Brain pericyte (primary cell): ENCODE results near the gene APC2.
"Not testable (repeated sequence)": the region's sequence is repeated elsewhere in the genome, so short reads cannot be mapped to it uniquely, and the experiment has no call there.

Experiments
- DNase-seq: peaks from one replicate; pipeline ENCODE4 v3.0.0-alpha.2; 2012; ENCODE audit warnings: low read depth, low spot score

APC2 gene

DNA sequence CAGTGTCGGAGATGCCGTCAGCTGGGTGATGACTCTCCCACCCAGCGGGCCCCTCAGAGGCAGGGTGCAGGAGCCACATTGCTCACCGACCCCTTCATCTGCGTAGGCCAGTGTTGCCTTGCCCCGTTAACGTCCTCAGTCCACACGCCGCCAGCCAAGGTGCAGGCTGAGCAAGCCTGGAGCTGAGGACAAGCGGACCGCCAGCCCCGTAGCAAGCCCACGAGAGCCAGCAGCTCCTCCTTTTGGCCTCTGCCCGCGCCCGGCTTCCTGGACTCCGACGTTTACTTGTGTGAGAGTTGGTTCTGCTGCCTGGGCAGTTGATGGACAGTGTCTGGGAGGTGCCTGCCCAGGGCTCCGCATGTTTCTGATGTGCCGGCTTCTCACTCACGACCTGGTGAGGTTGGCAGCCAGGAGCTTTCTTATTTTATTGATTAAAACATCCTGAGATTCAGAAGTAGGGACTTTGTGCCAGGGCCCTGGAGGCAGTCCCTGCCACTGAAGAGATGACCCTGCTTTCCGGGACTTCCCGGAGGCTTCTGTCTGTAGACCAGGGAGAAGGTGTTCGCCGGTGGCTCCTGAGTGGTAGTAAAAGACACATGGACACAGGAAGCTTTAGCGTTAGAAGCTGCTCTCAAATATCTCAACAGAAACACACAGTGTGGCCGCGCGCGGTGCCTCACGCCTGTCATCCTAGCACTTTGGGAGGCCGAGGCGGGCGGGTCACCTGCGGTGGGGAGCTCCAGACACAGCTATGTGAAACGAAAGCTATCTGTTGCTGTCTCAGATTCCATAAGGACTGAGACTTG lies 36.7 kb upstream of the APC2 start:
- DNase-seq = no peak

DNA sequence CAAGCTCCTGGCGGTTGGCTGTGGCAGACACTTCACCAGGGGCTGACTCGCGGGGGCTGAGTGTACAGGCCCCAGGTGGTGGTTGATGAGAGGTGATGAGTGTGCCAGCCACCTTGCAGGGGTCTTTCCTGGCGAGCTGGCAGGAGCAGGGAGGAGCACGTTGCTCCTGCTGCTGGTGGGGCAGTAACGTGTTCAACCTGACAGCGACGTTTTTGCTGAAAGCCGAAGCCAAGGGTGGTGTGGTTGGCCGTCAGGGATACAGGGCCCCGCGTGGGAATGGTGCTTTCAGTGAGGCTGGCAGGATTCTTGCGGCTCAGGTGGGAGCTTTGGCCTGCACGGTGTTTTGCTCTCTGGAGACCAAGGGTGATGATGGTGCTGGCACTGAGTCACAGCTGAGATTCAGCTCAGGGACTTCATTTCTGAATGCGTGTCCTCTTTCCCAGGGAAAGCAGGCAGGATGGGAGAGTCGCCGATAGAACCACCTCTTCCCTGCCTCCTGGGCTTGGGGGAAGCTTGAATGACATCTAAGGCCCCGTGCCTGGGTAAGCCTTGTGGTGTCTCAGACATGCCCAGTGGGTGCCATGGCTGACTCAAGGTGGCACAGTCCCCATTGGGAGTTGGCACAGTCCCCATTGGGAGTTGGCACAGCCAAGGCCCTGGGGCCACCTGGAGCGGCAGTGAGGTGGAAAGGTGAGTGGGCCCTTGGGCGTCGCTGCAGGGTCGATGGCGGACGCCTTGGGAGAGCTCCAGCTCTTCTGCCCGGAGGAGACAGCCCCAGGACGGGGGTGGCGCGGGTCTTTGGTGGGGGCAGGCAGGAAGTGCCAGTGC lies 33.7 kb upstream of the APC2 start:
- DNase-seq = no peak

DNA sequence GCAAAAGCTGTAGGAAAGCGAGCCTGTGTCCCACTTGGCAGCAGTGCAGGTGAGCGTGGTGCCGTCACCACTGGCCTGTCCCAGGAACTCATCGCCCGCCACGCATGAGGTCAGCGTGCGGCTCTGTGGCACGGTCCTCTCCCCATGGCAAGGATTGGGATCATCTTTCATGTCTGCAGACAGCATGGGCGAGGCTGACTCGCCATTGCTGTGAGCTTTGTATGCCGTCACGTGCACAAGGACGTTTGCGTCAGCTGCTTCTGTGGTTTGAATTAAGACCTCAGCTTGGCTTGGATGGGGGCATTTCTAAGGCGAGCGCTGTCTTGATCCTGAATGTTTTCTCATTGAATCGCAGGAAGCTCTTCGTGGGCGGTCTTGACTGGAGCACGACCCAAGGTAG lies 32.8 kb upstream of the APC2 start:
- DNase-seq = no peak

- DNase-seq = no peak
These were observed 32.0 kb upstream of the APC2 start for GRCh38 chr19:1417681-1418495.

- no peak for DNase-seq
These were observed 31.5 kb upstream of the APC2 start for GRCh38 chr19:1418496-1418775.

- no peak for DNase-seq
These were observed 30.8 kb upstream of the APC2 start for GRCh38 chr19:1418951-1419738.

DNA sequence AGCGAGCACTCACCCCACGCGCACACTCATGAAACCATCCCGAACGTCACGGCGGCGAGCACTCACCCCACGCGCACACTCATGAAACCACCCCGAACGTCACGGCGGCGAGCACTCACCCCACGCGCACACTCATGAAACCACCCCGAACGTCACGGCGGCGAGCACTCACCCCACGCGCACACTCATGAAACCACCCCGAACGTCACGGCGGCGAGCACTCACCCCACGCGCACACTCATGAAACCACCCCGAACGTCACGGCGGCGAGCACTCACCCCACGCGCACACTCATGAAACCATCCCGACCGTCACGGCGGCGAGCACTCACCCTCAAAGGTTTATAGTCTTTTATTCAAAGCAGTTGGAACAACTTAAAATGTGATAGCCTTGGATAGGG lies 29.8 kb upstream of the APC2 start:
- DNase-seq = not testable (repeated sequence)

- no peak for DNase-seq
These were observed 29.3 kb upstream of the APC2 start for GRCh38 chr19:1420590-1420989.

GRCh38 chr19:1421218-1421957 lies 28.5 kb upstream of the APC2 start:
- DNase-seq = no peak

DNA sequence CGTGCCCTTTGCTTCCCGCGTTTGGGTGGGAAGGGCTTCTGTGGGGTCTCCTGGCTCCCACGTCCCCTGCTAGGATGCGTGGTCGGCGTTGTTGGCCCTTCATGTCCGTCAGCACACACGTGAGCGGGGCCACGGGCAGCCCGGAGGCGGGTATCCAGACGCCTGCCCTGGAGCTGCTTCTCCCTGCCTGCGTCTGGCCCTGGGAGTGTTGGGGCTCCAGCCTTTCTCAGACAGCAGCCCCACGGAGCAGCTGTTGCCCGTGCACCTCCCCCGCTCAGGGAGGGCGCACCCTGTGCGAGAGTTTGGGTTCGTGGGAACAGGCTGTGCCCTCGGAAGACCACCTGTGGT lies 28.0 kb upstream of the APC2 start:
- no peak for DNase-seq

DNA sequence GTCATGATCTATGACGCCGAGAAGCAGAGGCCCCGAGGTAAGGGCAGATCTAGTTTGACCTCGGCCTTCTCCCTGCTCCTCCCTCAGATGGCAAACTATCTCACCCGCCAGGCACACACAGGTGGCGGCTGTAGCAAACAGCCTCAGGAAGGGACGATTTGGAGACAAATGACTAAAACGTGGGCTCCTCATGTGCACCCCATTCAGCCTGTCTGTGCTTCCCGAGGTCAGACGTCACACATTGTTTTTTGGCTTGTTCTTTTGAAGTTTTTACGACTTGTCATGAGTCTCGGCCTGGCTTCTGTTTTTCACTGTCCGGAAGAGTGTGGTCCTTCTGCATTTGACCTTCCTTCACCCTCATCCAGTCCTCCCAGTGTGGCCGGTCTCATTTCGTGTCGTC lies 27.6 kb upstream of the APC2 start:
- DNase-seq = no peak

GRCh38 chr19:1422943-1423342 lies 27.0 kb upstream of the APC2 start:
- DNase-seq = no peak

GRCh38 chr19:1423436-1424191 lies 26.3 kb upstream of the APC2 start:
- DNase-seq = no peak

GRCh38 chr19:1424192-1424955 lies 25.5 kb upstream of the APC2 start:
- no peak for DNase-seq

- no peak for DNase-seq
These were observed 24.7 kb upstream of the APC2 start for GRCh38 chr19:1425102-1425837.

- DNase-seq = no peak
These were observed 24.0 kb upstream of the APC2 start for GRCh38 chr19:1425902-1426301.

GRCh38 chr19:1426736-1427135 lies 23.2 kb upstream of the APC2 start:
- no peak for DNase-seq

DNA sequence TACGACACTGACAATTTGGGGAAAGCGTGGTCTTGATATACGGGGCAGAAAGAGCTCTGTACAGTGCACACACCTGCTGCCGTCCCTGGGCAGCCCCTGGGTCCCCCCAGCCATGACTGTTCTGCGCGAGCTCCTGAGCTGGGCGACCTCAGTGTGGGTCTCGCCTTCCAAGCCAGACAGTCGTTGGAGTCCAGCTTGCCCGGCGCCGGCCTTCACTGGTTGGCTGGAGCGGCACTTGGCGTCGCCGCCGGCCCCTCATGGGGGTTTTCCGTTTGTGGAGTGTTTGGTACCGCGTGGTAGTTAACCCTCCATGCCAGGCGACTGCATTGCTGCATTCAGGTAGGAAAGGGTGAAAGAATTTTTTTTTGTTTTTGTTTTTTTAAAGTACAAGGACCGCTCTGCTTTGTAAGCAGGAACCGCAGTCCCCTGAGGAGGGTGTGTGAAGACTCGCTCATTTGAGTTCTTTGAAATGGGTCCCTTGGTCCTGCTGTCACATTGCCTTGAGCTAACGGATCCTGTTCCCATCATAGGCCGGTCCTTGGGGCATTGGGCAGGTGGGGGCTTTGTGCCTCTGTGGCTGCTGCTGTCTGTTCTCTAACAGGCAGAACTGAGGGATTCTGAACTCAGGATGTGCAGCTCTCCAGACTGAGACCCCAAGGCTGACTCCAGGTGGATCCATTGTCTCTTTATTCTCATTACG lies 22.6 kb upstream of the APC2 start:
- DNase-seq = no peak
